Vagina (tissue), 2 donors: Measurements from ENCODE around the gene CUBN.

Experiments used
- CTCF ChIP-seq, 3 experiments: fragments of 450-650 bp in 2 of 3; fragments of 200-600 bp in 1 of 3; sonication (generic) in 1 of 3; IDR thresholded peaks; one replicate each; pipeline ENCODE4 v1.5.1; 2017 to 2019; ENCODE audit warnings: antibody characterized with exemption in 3 of 3, mild to moderate bottlenecking in 2 of 3, moderate library complexity in 2 of 3
- POLR2AphosphoS5 ChIP-seq, 2 donors: sonication (generic); formaldehyde crosslinking; IDR thresholded peaks; one replicate each; pipeline ENCODE4 v1.9.0; 2017; ENCODE audit warnings: antibody characterized with exemption in 2 of 2, mild to moderate bottlenecking in 2 of 2, low read depth in 1 of 2; ENCODE audit not compliant: insufficient read depth in 1 of 2

GRCh38 chr10:17004801-17005380 is 124.7 kb downstream of the CUBN start:
- TF ChIP-seq CTCF (IDR thresholded peaks at IDR 0.05) (no peak), POLR2AphosphoS5 (IDR thresholded peaks at IDR 0.05; ENCODE audit: insufficient read depth in 1 of 2, low read depth in 1 of 2) (no peak)
